ENCODE data around the gene RGP1.

The RGP1 gene

GRCh38 chr9:35778496-35778895 is 29.4 kb downstream of the RGP1 start:
- FAIRE-seq = no peak

GRCh38 chr9:35781066-35781465 is 32.0 kb downstream of the RGP1 start:
- FAIRE-seq = no peak

DNA sequence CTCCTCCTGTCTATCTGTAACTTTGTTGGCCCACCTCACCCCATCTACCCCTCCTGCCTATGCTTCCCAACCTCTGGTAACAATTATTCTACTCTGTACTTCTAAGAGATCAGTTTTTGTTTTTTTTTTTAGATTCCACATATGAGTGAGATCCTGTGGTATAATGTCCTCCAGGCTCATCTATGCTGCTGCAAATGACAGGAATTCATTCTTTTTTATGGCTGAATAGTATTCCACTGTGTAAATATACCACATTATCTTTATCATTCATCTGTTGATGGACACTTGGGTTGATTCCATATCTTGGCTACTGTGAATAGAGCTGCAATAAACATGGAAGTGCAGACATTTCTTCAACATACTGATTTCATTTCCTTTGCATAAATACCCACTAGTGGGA is 34.3 kb downstream of the RGP1 start:
- no peak for FAIRE-seq

DNA sequence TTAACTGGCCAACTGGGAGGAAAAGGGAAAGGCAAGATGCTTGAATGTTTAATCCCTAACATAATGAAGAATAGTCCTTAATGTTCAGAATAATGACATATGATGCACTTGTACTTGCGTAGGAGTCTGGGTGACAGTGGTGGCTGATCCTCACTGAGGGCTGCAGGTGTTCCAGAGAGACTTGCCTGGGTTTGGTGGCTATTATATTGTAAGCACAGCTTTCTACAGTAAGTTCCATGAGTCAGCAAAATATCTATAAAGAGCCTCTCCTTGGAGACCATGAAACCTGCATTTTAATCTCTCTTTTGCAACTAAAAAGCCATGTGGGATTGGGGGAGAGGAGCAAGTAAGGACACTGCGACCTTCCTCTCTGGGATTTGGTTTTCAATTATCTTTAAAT is 40.5 kb downstream of the RGP1 start:
- FAIRE-seq = no peak

DNA sequence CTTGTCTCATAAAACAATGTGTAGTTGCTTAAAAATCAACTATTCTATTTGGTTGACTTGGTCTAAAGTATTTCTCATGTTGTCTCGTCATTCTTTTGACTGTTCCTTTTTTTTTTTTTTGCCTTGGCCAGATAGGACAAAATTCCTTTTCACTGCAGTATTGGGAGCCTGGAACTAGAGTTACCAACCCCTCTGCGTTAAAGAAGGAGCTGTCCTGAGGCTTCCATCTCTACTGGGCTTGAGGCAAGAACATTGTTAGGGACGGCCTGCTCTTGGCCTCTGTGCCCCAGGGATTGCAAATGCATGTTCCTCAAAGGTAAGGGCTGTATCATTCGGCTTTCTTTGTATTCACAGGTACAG is 40.9 kb downstream of the RGP1 start:
- no peak for FAIRE-seq

DNA sequence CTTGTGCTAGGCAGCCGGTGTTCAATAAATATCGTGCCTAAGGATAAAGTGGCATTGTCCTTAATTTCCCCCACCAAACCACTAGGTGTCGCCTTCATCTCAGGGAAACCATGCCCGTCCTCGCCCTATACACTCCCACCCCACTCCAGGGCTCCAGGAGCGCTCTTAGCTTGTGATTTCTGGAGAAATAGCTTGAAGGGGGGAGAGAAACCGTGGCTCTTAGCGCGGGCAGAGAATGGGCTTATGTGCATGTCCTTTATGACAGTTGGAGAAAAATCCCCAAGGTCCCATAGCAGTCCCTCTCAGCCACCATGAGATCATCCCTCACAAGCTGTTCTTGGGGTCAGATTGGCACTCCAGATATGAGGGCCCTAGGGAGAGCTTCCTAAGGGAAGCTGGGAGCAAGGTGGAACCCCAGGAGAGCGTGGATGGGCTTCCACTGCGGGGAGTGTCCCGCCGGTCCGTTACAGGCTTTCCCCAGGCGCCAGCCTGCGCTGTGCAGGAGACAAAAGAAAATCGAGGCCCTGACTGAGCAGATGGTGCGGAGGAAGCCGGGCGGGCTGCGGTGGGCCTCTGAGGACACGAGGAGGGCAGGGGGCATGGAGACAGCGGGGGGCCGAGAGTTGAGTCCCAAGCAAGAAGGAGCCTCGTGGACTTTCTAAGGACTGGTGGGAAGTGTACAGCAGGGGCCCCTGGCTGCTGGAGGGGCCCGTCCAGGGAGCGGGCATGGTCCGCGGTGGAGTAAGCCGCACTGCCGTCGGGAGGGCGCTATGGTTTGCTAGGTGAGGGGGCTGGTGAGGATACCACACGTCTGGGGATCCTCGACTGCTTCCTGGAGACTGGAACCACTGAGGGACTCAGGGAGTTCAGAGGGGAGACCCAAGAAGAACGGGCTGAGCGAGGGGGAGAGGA is 41.6 kb downstream of the RGP1 start:
- peak; percentile 83 for FAIRE-seq

DNA sequence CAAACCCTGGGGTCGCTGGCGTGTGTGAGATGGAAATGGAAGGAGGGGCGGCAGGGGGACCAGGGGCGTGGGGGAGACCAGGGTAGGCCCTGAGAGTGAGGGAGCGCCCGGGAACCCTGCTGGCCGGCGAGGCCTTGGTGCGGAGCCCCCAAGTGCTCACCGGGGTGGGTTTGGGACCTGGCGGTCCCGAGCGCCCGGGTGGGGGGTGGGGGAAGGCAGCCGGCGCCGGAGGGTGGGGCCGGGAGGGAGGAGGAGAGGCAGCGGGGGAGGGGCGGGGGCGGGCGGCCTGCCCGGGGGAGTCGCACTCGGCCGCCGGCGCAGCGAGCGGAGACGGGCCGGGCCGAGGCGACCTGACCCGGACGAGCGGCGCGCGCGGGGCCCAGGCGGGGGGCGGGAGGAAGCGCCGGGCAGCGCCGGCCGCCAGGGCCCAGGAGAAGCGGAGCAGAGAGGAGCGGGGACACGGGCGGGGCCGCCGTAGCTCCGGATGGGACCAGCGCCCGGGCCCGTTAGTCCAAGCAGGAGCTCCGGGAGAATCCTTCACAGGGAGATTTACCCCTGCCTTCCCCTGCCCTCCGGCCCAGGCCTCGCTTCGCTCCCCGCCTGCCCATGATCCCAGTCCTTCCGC is 42.3 kb downstream of the RGP1 start, which contains the start of gene NPR2:
Gene NPR2 (plus strand): TSS at position 295 of the 625 bp plus-strand sequence. CDS start 818 bp downstream, outside the sequence.
- FAIRE-seq = no peak

DNA sequence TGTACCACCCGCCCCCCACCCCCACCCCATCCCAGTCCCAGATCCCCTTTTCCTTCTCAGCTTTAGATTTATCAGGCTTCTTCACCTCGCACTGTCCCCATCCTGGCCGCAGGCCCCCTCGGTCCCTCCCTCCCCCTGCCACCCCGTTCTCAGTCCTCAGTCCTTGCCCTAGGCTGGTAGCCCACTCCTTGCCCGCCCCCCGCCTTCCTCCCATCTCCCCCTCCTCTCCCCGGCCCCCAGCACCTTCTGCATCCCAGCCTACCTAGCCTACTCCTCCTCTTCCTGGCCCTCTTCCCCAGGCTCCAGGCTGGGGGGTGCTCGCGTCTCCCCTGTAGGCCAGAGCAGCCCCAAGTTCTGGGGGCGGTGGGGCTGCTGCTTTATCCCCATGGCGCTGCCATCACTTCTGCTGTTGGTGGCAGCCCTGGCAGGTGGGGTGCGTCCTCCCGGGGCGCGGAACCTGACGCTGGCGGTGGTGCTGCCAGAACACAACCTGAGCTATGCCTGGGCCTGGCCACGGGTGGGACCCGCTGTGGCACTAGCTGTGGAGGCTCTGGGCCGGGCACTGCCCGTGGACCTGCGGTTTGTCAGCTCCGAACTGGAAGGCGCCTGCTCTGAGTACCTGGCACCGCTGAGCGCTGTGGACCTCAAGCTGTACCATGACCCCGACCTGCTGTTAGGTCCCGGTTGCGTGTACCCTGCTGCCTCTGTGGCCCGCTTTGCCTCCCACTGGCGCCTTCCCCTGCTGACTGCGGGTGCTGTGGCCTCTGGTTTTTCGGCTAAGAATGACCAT is 43.1 kb downstream of the RGP1 start:
- no peak for FAIRE-seq

DNA sequence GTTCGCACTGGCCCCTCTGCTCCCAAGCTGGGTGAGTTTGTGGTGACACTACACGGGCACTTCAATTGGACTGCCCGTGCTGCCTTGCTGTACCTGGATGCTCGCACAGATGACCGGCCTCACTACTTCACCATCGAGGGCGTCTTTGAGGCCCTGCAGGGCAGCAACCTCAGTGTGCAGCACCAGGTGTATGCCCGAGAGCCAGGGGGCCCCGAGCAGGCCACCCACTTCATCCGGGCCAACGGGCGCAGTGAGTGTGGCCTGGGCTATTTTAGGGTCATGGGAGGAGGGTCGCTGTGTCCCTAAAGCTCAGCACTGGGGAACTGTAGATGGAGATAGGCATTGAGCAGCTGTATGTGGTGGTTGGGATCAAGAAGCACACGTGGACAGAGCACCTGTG is 43.7 kb downstream of the RGP1 start:
- no peak for FAIRE-seq

GRCh38 chr9:35793461-35793860 is 44.4 kb downstream of the RGP1 start:
- no peak for FAIRE-seq

DNA sequence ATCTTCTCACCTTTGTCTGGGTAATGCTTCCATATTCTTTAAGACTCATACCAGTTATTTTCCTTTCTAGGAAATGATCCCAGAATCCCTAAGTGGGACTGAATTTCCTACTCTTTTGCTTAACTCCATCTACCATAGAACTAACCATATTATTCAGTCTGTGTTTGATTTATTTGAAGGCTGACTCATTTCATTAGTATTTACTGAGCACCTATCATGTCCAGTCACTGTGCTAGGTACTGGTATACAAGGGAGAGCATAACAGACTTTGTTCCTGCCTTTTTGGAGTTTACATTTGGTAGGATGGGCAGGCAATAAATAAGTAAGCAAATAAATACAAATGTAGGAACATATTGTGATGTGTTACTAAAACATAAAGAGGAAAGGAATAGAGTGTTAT is 46.6 kb downstream of the RGP1 start:
- FAIRE-seq = no peak

DNA sequence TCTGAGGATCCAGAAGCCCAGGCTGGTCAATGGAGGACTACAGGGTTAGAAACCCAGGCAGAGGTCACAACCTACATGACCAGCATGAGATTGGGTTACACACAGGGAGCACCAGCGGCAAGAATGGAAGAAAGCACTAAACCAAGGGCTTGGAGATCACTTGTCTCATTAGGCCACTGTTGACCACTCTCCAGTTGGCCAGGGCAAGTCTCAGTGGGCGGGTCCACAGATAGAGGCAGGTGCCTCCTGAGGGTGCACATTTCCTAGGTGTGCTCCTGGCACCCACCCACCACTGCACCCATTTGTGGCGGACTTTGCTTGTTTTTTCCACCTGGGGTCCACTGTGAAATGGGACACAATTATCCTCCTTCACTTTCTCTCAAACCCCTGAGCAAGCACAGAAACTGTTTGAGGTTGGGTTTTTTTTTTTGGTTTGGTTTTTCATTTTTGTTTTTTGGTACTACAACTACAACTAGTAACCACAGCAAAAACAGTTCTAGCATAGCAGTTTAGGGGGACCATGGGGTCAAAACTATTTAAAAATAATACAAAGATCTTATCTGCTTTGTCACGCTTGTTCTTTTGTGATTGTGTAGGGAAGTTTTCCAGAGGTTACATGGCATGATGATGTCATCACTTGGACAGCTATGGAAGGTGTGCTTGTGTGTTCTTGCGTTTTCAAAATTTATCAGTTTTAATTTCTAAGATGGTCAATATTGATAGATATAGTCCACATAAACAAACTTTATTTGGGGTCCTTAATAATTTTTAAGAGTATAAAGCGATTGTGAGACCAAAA is 48.4 kb downstream of the RGP1 start:
- no peak for FAIRE-seq

DNA sequence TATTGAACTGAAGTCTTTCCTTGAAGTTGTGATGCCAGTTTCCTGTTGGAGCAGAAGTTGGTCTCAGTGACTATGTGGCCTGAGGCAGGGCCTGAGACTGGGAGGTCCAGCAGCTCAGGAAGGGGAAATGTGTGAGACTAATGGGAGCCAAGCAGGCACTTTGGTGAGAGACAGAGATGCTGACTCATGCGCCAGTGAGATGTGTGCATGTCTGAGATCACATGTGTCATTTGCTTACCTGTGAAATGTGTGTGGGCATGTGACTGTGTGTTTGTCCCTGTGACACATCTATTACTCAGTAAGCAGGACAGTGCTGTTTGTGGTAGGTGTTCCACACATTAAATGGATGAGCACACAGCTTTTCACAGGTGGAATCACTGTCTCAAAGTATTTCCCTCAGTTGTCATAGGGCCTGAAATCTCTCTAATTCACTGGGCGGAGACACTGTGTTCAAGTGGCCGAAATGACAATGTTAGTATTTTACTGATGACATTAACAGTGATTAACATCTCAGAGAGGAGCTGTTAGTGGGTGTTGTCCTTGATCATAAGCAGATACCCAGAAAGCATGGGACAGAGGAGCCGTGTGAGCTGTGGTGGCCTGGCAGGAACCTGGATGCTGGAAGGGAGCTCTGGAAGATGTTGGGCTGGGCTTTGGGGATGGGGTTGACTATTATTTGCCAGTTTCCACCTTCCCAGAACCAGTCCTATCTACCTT is 49.7 kb downstream of the RGP1 start:
- FAIRE-seq = no peak

DNA sequence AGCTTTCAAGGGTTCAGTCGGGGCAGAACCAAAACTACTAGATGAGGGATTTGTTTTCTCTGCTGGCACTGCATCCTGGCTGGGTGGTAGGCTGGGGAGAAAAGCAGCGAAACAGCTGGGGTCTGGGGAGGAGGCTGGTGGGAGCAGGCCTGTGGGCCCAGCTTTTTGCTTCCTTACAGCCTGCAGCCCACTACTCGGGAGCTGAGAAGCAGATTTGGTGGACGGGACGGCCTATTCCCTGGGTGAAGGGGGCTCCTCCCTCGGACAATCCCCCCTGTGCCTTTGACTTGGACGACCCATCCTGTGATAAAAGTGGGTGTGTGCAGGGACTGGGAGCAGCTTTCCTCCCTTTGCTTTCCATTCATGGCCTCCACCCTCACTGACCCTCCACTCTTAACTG is 51.4 kb downstream of the RGP1 start:
- no peak for FAIRE-seq

DNA sequence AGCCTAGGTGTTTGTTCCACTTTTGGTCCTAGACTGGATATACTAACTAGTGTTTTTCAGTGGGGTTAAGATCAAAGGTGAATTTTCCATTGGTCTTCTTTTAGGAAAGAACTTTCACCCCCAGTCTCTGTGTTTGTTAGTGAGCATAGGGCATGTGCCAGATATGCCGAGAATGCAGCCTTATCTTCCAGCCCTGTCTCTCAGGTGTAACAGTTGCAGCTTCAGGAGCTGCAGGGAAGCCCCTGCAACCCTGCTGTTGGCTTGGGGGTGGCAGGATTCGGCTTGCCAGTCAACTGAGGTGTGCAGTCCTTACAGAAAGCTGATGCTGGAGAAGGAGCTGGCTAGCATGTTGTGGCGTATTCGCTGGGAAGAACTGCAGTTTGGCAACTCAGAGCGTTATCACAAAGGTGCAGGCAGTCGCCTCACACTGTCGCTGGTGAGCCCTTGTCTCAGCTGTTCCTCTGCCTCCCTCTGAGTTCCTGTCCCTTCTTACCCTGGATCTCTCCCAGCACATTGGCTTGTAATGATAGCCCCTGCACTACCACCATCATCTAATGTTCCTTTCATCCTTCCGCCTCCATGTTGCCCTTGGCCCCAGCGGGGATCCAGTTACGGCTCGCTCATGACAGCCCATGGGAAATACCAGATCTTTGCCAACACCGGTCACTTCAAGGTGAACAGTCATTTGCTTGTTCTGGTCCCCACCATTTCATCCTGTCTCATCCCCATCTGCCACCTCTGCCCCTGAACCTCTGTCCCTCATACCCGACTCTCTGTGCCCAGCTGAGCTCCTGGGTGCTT is 52.4 kb downstream of the RGP1 start:
- FAIRE-seq = no peak

DNA sequence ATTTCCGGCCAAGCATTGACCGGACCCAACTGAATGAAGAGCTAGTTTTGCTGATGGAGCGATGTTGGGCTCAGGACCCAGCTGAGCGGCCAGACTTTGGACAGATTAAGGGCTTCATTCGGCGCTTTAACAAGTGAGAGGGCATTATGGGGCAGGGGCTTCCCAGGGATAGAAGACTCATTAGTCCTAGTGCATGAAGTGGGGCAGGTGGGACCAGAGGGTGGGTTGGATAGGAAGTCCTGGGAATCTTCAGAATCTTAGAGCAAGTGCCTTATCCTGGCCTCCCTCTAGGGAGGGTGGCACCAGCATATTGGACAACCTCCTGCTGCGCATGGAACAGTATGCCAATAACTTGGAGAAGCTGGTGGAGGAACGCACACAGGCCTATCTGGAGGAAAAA is 57.0 kb downstream of the RGP1 start:
- FAIRE-seq = no peak

Measured in TTC549 (cell line).